Measurements from ENCODE around the gene CFAP410. TPM values are rescaled to one million over a fixed set of nuclear protein-coding genes. Genes with fewer than 3 reads are reported as not detected.
A peak's percentile ranks its signal among the peaks of the same experiment; 100 is the strongest.

CFAP410 gene
- total and polyA plus RNA-seq, 2 of the 8 experiments (the other 6 are each of a cell fraction or from before 2014, with no cell fraction given), result 10.6 to 12.0 TPM

GRCh38 chr21:44321846-44322450, 17.2 kb downstream of the CFAP410 start:
- H3K4me3 ChIP-seq (ENCODE audit: extremely low read depth in 1 of 4, insufficient read depth in 2 of 4, low read depth in 3 of 4, low read length in 4 of 4), result no peak overlapping the region
- no peak overlapping the region for H3K27ac ChIP-seq (ENCODE audit: low read depth, low read length)
- no peak for DNase-seq (ENCODE audit: low read depth in 1 of 2, low spot score in 2 of 2)
- H3K36me3 ChIP-seq (ENCODE audit: control insufficient read depth in 2 of 4, insufficient read depth in 4 of 4, low read length in 3 of 4), result peaks cover 0 to 42% (median 1%) of the 10 kb centered on the region in 4 experiments; a peak in 2 of 8 replicates
- H3K79me2 ChIP-seq (ENCODE audit: control insufficient read depth in 1 of 2, insufficient read depth in 2 of 2, low read length in 2 of 2), result no peaks in the 10 kb centered on the region
- no peak overlapping the region for H2BK12ac ChIP-seq (ENCODE audit: low read depth, low read length)
- H2AFZ ChIP-seq (ENCODE audit: low read length), result no peak overlapping the region
- peak overlapping the region; percentile 79; the same call in 1 of the 2 replicates for H4K8ac ChIP-seq (ENCODE audit: extremely low read depth, insufficient read depth, low read length)
- CTCF ChIA-PET (ENCODE audit: partially characterized antibody), result interaction anchor here (0.7 to 2.0 kb wide), 3 partner anchors 11 to 17 kb away, joined by 3 to 5 read pairs (median 4); no protein-coding TSS in a partner anchor
- no peak overlapping the region for H2AK5ac ChIP-seq (ENCODE audit: low read depth, low read length)
- no peak overlapping the region for H2BK120ac ChIP-seq (replicated peaks; ENCODE audit: low read depth, low read length)
- no peak overlapping the region for H4K5ac ChIP-seq (ENCODE audit: insufficient read length, low read depth, low read length)
- no peak overlapping the region for H3K14ac ChIP-seq (ENCODE audit: insufficient read length)
- no peak overlapping the region for H2BK20ac ChIP-seq (ENCODE audit: low read length)
- FAIRE-seq, result no peak
- POLR2A ChIA-PET (ENCODE audit: partially characterized antibody), result no interaction called here
- no peak overlapping the region for H3K4ac ChIP-seq (replicated peaks; ENCODE audit: insufficient read length, low read depth, low read length)
- no peak overlapping the region for H3K4me2 ChIP-seq (ENCODE audit: insufficient read depth in 1 of 2, low read depth in 2 of 2, low read length in 2 of 2)
- H3K9ac ChIP-seq (replicated peaks in 1 of 4; ENCODE audit: extremely low read depth in 1 of 4, low read depth in 3 of 4, low read length in 3 of 4), result no peak overlapping the region
- no peak overlapping the region for H4K91ac ChIP-seq (replicated peaks; ENCODE audit: insufficient read length, low read length)
- H2BK15ac ChIP-seq (ENCODE audit: low read length), result no peak overlapping the region
- peaks cover 0 to 3% of the 10 kb centered on the region in 2 experiments for H4K20me1 ChIP-seq (replicated peaks in 1 of 2; ENCODE audit: control insufficient read depth in 1 of 2, insufficient read depth in 2 of 2, low read length in 2 of 2)
- H3K18ac ChIP-seq (ENCODE audit: extremely low read depth, low read length), result no peak overlapping the region
- TF ChIP-seq CTCF (IDR thresholded peaks at IDR 0.05; ENCODE audit: control extremely low read depth in 1 of 3, insufficient read depth in 1 of 3, low read depth in 1 of 3, low read length in 3 of 3) (peak in 1 of 3 experiments; percentile 18; a peak in 1 of 4 replicates), GABPA (IDR thresholded peaks at IDR 0.05; ENCODE audit: borderline replicate concordance, insufficient read depth, low read length) (0 out of 2 replicates have a peak, but pooled peaks have one; percentile 6), POU5F1 (IDR thresholded peaks at IDR 0.05; ENCODE audit: low read depth, low read length) (no peak)
- H3K23me2 ChIP-seq (ENCODE audit: low read depth, low read length), result no peaks in the 10 kb centered on the region
- no peaks in the 10 kb centered on the region for H3K79me1 ChIP-seq (ENCODE audit: low read depth, low read length)
- no peak overlapping the region for H3K23ac ChIP-seq (ENCODE audit: insufficient read length)
- no peaks in the 10 kb centered on the region for H3K9me3 ChIP-seq (ENCODE audit: insufficient read depth in 2 of 2, low read depth in 1 of 2, low read length in 1 of 2)
- no peak overlapping the region for H3K56ac ChIP-seq (replicated peaks; ENCODE audit: insufficient read length, low read depth, low read length)
- WGBS, 2 experiments (ENCODE audit: extremely low coverage in 1 of 2, insufficient coverage in 1 of 2, insufficient read length in 1 of 2, insufficient replicate concordance in 2 of 2, low coverage in 1 of 2, low lambda C conversion rate in 2 of 2, missing lambda C conversion rate in 1 of 2), result 85% methylated on average over 16 of the region's 23 CpGs; no CpG with 5 or more reads in 1 of the 2 experiments
- no peaks in the 10 kb centered on the region for H3K4me1 ChIP-seq (replicated peaks in 1 of 4; ENCODE audit: control insufficient read depth in 3 of 4, insufficient read depth in 4 of 4, low read length in 3 of 4)
- H2BK5ac ChIP-seq (ENCODE audit: low read depth, low read length), result no peak overlapping the region
- H3K27me3 ChIP-seq (replicated peaks in 1 of 4; ENCODE audit: control insufficient read depth in 3 of 4, extremely low read depth in 1 of 4, insufficient read depth in 3 of 4, low read length in 3 of 4), result no peaks in the 10 kb centered on the region

Measured in H1 (cell line).